ENCODE data around the gene AGTPBP1. TPM values are rescaled to one million over a fixed set of nuclear protein-coding genes. Genes with fewer than 3 reads are reported as not detected.

AGTPBP1 gene
- total and polyA plus RNA-seq, 9 of the 15 experiments (the other 6 are each of a cell fraction or from before 2014, with no cell fraction given) = 1.4 to 7.9 (median 4.6) TPM

- TF ChIP-seq VEZF1 (CRISPR knock-in tag; IDR thresholded peaks at IDR 0.05) = no peak
- no peak for TF ChIP-seq MTA1 (IDR thresholded peaks at IDR 0.05; ENCODE audit: borderline replicate concordance)
- no peak for TF ChIP-seq ZNF232 (CRISPR knock-in tag; IDR thresholded peaks at IDR 0.05)
- TF ChIP-seq FOXP4 (CRISPR knock-in tag; IDR thresholded peaks at IDR 0.05; ENCODE audit: borderline replicate concordance) = no peak
- no peak for TF ChIP-seq ZFP1 (CRISPR knock-in tag; IDR thresholded peaks at IDR 0.05)
Measured at GRCh38 chr9:85528607-85529006, 213.1 kb downstream of the AGTPBP1 start (continued).

GRCh38 chr9:85528142-85528541 is 213.6 kb downstream of the AGTPBP1 start:
- Histone ChIP-seq H4K20me1 (replicated peaks; ENCODE audit: control insufficient read depth, insufficient read depth, low read length) (no peaks in the 10 kb centered on the region), H3K9me1 (ENCODE audit: control insufficient read depth, insufficient read depth, low read length) (no peaks in the 10 kb centered on the region), H3K4me2 (ENCODE audit: insufficient read depth, low read length) (no peak overlapping the region), H3K4me1 (replicated peaks in 1 of 2; ENCODE audit: control insufficient read depth in 2 of 2, insufficient read depth in 2 of 2, low read length in 2 of 2) (no peaks in the 10 kb centered on the region), H3K36me3 (ENCODE audit: control insufficient read depth, insufficient read depth, low read length) (no peaks in the 10 kb centered on the region), H3K27me3 (ENCODE audit: control insufficient read depth in 2 of 2, insufficient read depth in 2 of 2, low read length in 2 of 2) (peaks cover 0 to 6% of the 10 kb centered on the region in 2 experiments; a peak in 3 of 5 replicates), H3K4me3 (no peak overlapping the region), H3K27ac (ENCODE audit: extremely low read depth, low read depth, low read length) (no peak overlapping the region), H3K79me2 (ENCODE audit: control insufficient read depth, insufficient read depth, low read length) (no peaks in the 10 kb centered on the region), H3K9me3 (replicated peaks; ENCODE audit: control insufficient read depth, insufficient read depth, low read depth, low read length) (no peaks in the 10 kb centered on the region), H3K9ac (ENCODE audit: insufficient read depth in 1 of 2, low read depth in 2 of 2, low read length in 2 of 2) (no peak overlapping the region), H2AFZ (ENCODE audit: low read depth, low read length) (no peak overlapping the region)
- FAIRE-seq = no peak
- ChIA-PET CTCF (ENCODE audit: low intra/inter-chr PET ratio) (no interaction called here), POLR2A (interaction anchor here (0.8 kb wide), 1 partner anchor 1523 kb away, joined by 3 read pairs; no protein-coding TSS in a partner anchor)
- no peak for DNase-seq (ENCODE audit: extremely low read depth in 1 of 4, low spot score in 3 of 4)
- in situ Hi-C loops (cut with MboI) (no loop called here), intact Hi-C loops (cut with micrococcal nuclease) (no loop called here)
- WGBS (ENCODE audit: insufficient coverage, low coverage, missing lambda C conversion rate) = 0% methylated on average over 2 of the region's 5 CpGs
- ATAC-seq = no peak
- TF ChIP-seq ZC3H4 (CRISPR knock-in tag; IDR thresholded peaks at IDR 0.05; ENCODE audit: borderline replicate concordance) (no peak), ERF (CRISPR knock-in tag; IDR thresholded peaks at IDR 0.05) (no peak), BCOR (IDR thresholded peaks at IDR 0.05) (no peak), BRD9 (IDR thresholded peaks at IDR 0.05; ENCODE audit: low read depth, partially characterized antibody) (no peak), ARID3A (IDR thresholded peaks at IDR 0.05; ENCODE audit: borderline replicate concordance, low read depth, low read length) (no peak)
- no TSS peak for BruUV-seq (replicated peaks)

Measured in K562 (cell line).